Gastrocnemius medialis (tissue), 4 donors: ENCODE data around the gene ZYX.

Experiments
- POLR2A ChIP-seq, 2 donors: fragments of 450-650 bp; IDR thresholded peaks; one replicate each; pipeline ENCODE4 v1.6.1; 2017; ENCODE audit warnings: antibody characterized with exemption in 2 of 2, mild to moderate bottlenecking in 2 of 2, moderate library complexity in 2 of 2
- TF ChIP-seq, protein P1 (sequence below), 5 experiments: fragments of 450-650 bp in 3 of 5; fragments of 200-600 bp in 2 of 5; sonication (generic) in 2 of 5; IDR thresholded peaks in 4 of 5; conservative IDR thresholded peaks in 1 of 5; 1 replicate in 4 of 5; 2 replicates in 1 of 5; pipeline ENCODE4 v1.5.1; 2016 to 2019; ENCODE audit warnings: antibody characterized with exemption in 5 of 5, mild to moderate bottlenecking in 3 of 5, moderate library complexity in 3 of 5

DNA sequence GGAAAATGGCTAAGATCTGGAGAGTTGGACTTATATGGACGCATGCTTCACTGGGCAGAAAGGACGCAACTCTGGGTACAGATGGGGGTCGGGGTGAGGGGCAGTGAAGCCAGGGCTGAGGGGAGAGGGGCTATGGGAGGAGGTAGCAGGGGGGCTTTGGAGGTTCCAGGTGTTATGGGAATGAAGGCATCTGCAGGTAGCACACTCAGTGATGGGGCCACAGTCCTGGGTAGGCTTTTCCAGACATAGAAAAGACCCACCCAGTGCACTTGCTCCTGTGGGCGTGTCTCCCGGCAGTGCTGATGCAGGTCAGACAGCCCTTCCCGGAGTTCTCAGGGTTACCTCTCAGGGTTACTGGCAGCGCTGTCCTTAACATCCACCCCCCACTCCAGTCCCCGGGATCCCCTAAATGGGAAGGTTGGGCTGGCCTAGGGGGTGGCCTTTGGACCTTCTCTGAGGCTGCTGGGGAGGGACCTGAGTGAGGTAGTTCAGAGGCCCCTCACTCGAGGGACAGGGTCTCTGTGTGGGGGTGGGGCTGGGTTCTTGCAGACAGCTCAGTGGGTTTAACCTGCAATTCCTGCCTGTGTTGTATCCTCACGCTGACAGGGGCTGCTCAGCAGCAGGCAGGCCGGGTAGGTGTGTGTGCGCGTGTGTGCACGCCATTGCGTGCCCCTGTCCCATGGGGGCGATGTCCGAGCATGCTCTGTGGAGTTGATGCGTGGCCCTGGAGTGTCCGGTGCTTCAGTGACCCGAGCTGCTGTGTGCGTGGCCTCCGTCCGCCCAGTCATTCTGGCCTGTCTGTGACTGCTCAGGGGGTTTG is 6.2 kb downstream of the ZYX start:
- TF ChIP-seq, protein P1, sequence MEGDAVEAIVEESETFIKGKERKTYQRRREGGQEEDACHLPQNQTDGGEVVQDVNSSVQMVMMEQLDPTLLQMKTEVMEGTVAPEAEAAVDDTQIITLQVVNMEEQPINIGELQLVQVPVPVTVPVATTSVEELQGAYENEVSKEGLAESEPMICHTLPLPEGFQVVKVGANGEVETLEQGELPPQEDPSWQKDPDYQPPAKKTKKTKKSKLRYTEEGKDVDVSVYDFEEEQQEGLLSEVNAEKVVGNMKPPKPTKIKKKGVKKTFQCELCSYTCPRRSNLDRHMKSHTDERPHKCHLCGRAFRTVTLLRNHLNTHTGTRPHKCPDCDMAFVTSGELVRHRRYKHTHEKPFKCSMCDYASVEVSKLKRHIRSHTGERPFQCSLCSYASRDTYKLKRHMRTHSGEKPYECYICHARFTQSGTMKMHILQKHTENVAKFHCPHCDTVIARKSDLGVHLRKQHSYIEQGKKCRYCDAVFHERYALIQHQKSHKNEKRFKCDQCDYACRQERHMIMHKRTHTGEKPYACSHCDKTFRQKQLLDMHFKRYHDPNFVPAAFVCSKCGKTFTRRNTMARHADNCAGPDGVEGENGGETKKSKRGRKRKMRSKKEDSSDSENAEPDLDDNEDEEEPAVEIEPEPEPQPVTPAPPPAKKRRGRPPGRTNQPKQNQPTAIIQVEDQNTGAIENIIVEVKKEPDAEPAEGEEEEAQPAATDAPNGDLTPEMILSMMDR (IDR thresholded peaks at IDR 0.05 in 4 of 5, conservative IDR thresholded peaks at IDR 0.05 in 1 of 5): no peak
- TF ChIP-seq POLR2A (IDR thresholded peaks at IDR 0.05): no peak
